GM12872 (cell line): ENCODE data around the gene COX4I2.

ENCODE experiments used
- CTCF ChIP-seq: IDR thresholded peaks from 3 replicates; pipeline ENCODE4 v1.5.1; 2011; ENCODE audit warnings: low read depth, mild to moderate bottlenecking, low read length, moderate library complexity; ENCODE audit not compliant: insufficient read depth

COX4I2 gene

GRCh38 chr20:31605031-31605901 is 32.4 kb upstream of the COX4I2 start, which contains the start of gene ID1:
Gene ID1 (plus strand): TSS chr20:31605289. CDS start chr20:31605388, 99 bp downstream.
- TF ChIP-seq CTCF: no peak

- TF ChIP-seq CTCF: no peak
These were observed 31.6 kb upstream of the COX4I2 start for GRCh38 chr20:31605902-31606803.

- no peak for TF ChIP-seq CTCF
These were observed 30.7 kb upstream of the COX4I2 start for GRCh38 chr20:31606804-31607639.

GRCh38 chr20:31607640-31608250 is 30.0 kb upstream of the COX4I2 start:
- no peak for TF ChIP-seq CTCF

- no peak for TF ChIP-seq CTCF
These were observed 29.3 kb upstream of the COX4I2 start for GRCh38 chr20:31608251-31608945.

GRCh38 chr20:31615416-31615815 is 22.3 kb upstream of the COX4I2 start:
- no peak for TF ChIP-seq CTCF
